ENCODE data around the gene MOV10.

MOV10 gene

GRCh38 chr1:112743174-112744008, 68.9 kb downstream of the MOV10 start:
- DNase-seq, result no peak

DNA sequence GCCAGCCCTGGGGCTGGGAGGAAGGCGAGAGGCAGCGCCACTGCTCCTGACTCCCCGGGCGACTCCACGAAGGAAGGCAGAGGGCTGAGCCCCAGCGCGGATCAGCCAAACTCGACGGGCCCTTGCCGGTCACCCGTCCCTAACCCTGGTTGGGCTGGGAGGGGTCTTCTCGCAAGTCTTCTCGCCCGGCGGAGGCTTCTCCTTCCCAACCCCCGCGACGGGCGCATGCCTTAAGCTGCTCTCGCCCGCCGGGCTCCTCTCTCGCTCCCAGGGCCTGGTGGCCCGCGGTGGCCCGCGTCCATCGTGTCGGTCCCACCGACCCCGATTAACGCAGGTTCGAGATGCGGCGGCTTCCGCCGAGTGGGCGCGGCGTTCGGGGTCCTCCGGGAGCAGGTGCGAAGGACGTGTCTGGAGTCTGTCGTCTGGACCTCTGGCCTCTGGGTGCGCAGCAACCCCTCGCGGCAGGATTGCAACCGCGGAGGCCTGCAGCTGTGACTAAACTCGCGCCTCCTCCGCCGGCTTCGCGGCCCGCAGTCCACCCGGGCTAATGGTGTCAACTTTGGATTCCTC, 69.6 kb downstream of the MOV10 start:
- peak; percentile 60 for DNase-seq

DNA sequence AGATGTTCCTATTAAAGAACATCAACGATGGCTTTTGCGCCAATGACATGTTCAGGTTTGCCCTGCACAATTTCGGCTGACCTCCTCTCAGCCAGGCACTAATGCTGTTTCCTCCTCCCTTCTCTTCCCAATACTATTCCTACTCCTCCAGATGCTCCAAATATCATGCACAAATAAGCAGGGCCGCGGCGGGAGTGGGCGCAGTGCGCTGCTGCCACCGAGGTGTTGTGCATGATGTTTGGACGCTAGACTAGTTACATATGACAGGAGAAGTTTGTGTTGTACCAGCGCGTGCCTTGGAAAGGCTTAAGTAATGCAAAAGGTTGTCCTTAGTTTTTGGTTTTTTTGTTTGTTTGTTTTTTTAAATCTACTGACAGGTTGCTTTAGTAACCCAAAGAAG, 73.9 kb downstream of the MOV10 start:
- no peak for DNase-seq
